OCI-LY3 (cell line): ENCODE results near the gene NECAB2.

Source experiments
- H2AFZ ChIP-seq: fragments of 200-600, 300-600 bp; shearing (Covaris generic); 2 replicates; pipeline ENCODE4 v1.6.0; 2014; ENCODE audit warnings: antibody characterized with exemption, low read depth, low read length
- H3K27ac ChIP-seq: fragments of 200-600, 300-600 bp; sonication (generic); 2 replicates; pipeline ENCODE4 v1.5.1; 2014; ENCODE audit warnings: mild to moderate bottlenecking, low read length, moderate library complexity, mixed read lengths
- H3K27me3 ChIP-seq: fragments of 200-600, 300-600 bp; sonication (generic); 2 replicates; pipeline ENCODE4 v1.6.1; 2014; ENCODE audit warnings: low read depth, low read length, mixed read lengths
- H3K36me3 ChIP-seq: fragments of 200-600, 300-600 bp; sonication (generic); replicated peaks from 2 replicates; pipeline ENCODE3; 2014; ENCODE audit warnings: low read depth, low read length, mixed read lengths
- H3K4me1 ChIP-seq: fragments of 300-600, 200-600 bp; sonication (generic); 2 replicates; pipeline ENCODE4 v1.6.1; 2014; ENCODE audit warnings: low read length, mixed read lengths
- H3K4me2 ChIP-seq: fragments of 200-600, 300-600 bp; sonication (generic); 2 replicates; pipeline ENCODE4 v1.6.1; 2014; ENCODE audit warnings: low read length, mixed read lengths
- H3K4me3 ChIP-seq: fragments of 300-600, 200-600 bp; sonication (generic); 2 replicates; pipeline ENCODE4 v1.5.1; 2014; ENCODE audit warnings: antibody characterized with exemption, mild to moderate bottlenecking, low read length, moderate library complexity
- H3K79me2 ChIP-seq: fragments of 300-600, 200-600 bp; shearing (Covaris generic); 2 replicates; pipeline ENCODE4 v1.6.1; 2014; ENCODE audit warnings: mild to moderate bottlenecking, low read length, mixed read lengths
- H3K9ac ChIP-seq: fragments of 300-600, 200-600 bp; shearing (Covaris generic); 2 replicates; pipeline ENCODE4 v1.6.0; 2014; ENCODE audit warnings: mild to moderate bottlenecking, low read length, moderate library complexity
- H3K9me3 ChIP-seq: fragments of 200-600, 300-600 bp; shearing (Covaris generic); 2 replicates; pipeline ENCODE4 v1.6.1; 2014; ENCODE audit warnings: low read length, mixed read lengths; ENCODE audit not compliant: insufficient read depth
- H4K20me1 ChIP-seq: fragments of 200-600, 300-600 bp; sonication (generic); 2 replicates; pipeline ENCODE4 v1.6.1; 2016; ENCODE audit warnings: low read length, mixed read lengths; ENCODE audit not compliant: insufficient read depth
- EZH2phosphoT487 ChIP-seq: fragments of 200-600 bp; shearing (Covaris generic); IDR thresholded peaks from 2 replicates; pipeline ENCODE4 v1.6.1; 2018; ENCODE audit warnings: antibody characterized with exemption, mixed run types, low read depth
- TF ChIP-seq, protein P1 (sequence below): fragments of 200-600, 300-600 bp; sonication (generic); IDR thresholded peaks from 2 replicates; pipeline ENCODE4 v1.5.1; 2014; ENCODE audit warnings: antibody characterized with exemption, low read length, low read depth

The NECAB2 gene

GRCh38 chr16:83951544-83951943, 16.5 kb upstream of the NECAB2 start:
- Histone ChIP-seq H3K9me3 (no peaks in the 10 kb centered on the region), H3K4me3 (no peak overlapping the region), H3K36me3 (no peaks in the 10 kb centered on the region), H3K4me1 (peaks cover 15% of the 10 kb centered on the region), H3K9ac (no peak overlapping the region), H4K20me1 (no peaks in the 10 kb centered on the region), H3K27me3 (peaks cover 13% of the 10 kb centered on the region; the same call in 1 of the 2 replicates), H3K79me2 (no peaks in the 10 kb centered on the region), H3K27ac (no peak overlapping the region), H2AFZ (no peak overlapping the region), H3K4me2 (no peak overlapping the region)
- TF ChIP-seq EZH2phosphoT487: no peak
- TF ChIP-seq, protein P1, sequence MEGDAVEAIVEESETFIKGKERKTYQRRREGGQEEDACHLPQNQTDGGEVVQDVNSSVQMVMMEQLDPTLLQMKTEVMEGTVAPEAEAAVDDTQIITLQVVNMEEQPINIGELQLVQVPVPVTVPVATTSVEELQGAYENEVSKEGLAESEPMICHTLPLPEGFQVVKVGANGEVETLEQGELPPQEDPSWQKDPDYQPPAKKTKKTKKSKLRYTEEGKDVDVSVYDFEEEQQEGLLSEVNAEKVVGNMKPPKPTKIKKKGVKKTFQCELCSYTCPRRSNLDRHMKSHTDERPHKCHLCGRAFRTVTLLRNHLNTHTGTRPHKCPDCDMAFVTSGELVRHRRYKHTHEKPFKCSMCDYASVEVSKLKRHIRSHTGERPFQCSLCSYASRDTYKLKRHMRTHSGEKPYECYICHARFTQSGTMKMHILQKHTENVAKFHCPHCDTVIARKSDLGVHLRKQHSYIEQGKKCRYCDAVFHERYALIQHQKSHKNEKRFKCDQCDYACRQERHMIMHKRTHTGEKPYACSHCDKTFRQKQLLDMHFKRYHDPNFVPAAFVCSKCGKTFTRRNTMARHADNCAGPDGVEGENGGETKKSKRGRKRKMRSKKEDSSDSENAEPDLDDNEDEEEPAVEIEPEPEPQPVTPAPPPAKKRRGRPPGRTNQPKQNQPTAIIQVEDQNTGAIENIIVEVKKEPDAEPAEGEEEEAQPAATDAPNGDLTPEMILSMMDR: no peak

DNA sequence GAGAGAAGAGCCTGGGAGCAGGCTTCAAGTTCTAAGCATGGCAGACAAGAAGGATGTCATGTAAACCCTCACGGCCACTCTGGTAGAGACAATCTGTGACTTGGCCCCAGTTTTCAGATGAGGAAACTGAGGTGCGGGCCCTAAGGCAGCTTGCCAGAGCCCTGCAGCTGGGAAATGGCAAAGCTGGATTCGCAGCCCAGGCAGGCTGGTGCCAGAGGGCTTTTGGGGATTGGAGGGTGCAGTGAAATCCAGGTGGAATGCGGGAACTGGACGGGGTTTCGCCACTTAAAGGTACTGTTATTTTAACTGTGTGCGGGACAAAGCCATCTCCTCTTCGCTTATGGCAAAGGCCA, 15.5 kb upstream of the NECAB2 start:
- Histone ChIP-seq H3K9me3 (no peaks in the 10 kb centered on the region), H2AFZ (peak overlapping the region; percentile 86), H3K4me3 (peak overlapping the region; percentile 90), H3K36me3 (no peaks in the 10 kb centered on the region), H3K4me2 (peak overlapping the region; percentile 98), H3K9ac (peak overlapping the region; percentile 75), H3K27me3 (peaks cover 13% of the 10 kb centered on the region; the same call in 1 of the 2 replicates), H3K4me1 (peaks cover 19% of the 10 kb centered on the region), H3K27ac (peak overlapping the region; percentile 10; the same call in 1 of the 2 replicates), H4K20me1 (no peaks in the 10 kb centered on the region), H3K79me2 (no peaks in the 10 kb centered on the region)
- TF ChIP-seq, protein P1: no peak
- TF ChIP-seq EZH2phosphoT487: no peak

DNA sequence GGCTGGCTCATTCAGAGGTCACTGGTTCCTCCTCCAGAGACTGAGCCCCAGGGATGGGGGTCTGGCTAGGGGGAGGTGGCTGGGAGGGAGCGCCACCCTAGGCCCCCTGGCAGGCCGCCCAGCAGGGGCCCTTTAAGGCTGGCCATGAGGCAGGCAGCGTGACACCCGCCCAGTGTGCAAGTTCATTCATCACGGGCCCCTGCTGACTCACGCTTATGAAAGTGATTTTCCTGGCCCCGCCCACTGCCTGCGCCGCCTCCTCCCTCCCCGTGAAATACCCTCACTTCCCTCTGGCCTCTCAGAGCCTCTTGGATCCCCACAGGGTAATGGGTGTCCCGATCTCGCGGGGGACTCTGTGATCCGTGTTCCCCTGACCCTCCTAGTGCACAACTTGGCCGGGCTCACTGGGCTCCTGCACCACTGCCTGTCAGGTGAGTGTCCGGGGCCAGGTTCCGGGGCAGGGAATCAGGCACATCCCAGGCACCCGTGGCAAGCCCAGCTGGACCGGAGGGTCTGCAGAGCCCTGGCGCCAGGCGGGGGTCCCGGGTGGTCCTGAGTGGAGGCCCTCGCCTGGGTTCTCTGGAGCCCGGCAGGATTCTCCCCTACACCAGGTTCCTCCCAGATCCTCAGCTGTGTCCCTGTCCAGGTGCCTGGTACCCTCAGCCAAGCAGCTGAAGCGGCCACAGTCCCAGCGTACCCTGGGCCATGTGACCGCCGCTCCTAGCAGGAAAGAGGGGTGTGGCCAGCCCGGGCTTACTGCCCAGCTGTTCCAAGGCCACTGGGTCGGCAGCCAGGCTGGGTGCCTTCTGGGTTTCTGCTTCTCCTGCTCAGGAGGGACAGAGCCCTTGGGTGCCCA, 14.9 kb upstream of the NECAB2 start, which contains the start of gene OSGIN1:
Gene OSGIN1, plus strand, starts transcription at position 301 of the 856 bp plus-strand sequence. CDS start 4,432 bp downstream, outside the sequence.
- TF ChIP-seq EZH2phosphoT487: no peak
- peak within 1 kb of the TSS; percentile 86 for H2AFZ ChIP-seq

DNA sequence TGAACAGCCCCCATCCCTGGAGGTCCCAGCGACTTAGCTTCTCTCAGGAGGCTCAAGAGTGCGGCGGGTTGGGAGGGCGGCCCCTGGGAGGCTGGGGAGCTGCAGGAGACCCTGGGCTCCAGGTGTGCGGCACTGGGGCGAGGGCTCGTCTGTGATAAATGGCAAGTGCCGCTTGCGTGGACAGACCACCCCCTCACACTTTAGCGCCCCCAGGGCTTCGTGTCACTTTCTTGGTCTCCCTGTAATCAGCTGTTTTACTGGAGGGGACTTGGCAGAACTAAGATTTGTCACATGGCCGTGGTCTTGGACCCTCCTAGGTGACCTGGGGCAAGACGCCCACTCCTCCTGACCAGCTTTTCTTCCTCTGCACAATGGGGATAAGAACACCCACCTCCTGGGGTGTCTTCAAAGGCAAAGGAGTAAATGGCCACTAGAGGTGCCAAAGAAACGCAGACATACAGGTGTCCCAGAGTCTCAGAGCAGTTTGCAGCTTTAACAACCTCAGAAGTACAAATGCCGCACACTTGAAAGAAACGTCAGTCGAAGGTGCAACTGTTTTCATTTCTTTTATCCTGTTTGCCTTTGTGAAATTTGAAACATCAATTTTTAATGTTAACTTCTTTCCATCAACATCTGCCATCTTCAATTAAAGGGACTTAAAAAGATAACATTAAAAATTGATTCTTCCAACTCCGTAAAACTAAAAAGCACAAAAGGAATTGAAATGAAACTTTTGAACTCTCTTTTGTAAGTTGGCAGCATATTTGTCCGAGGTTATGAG, 14.1 kb upstream of the NECAB2 start:
- Histone ChIP-seq H2AFZ (peak overlapping the region; percentile 81; the same call in 1 of the 2 replicates), H3K36me3 (no peaks in the 10 kb centered on the region), H3K9me3 (no peaks in the 10 kb centered on the region), H3K27ac (no peak overlapping the region), H3K27me3 (peaks cover 13% of the 10 kb centered on the region; the same call in 1 of the 2 replicates), H4K20me1 (no peaks in the 10 kb centered on the region), H3K4me1 (peaks cover 19% of the 10 kb centered on the region), H3K79me2 (no peaks in the 10 kb centered on the region), H3K4me3 (peak overlapping the region; percentile 90), H3K9ac (peak overlapping the region; percentile 75), H3K4me2 (peak overlapping the region; percentile 98)
- TF ChIP-seq, protein P1: peak; percentile 63
- no peak for TF ChIP-seq EZH2phosphoT487

More for the DNA sequence above, 14.9 kb upstream of the NECAB2 start, which contains the start of gene OSGIN1:
- Histone ChIP-seq H3K27ac (peak within 1 kb of the TSS; percentile 10; the same call in 1 of the 2 replicates), H3K9ac (peak within 1 kb of the TSS; percentile 75), H3K9me3 (no peaks in the 10 kb centered on the region), H3K27me3 (peaks cover 13% of the 10 kb centered on the region; the same call in 1 of the 2 replicates), H3K4me1 (peaks cover 19% of the 10 kb centered on the region), H3K36me3 (no peaks in the 10 kb centered on the region), H4K20me1 (no peaks in the 10 kb centered on the region), H3K4me2 (peak within 1 kb of the TSS; percentile 98), H3K79me2 (no peaks in the 10 kb centered on the region), H3K4me3 (peak within 1 kb of the TSS; percentile 90)
